Measurements from ENCODE around the gene CDKN2A.

The CDKN2A gene

GRCh38 chr9:21933865-21934264 is 60.3 kb downstream of the CDKN2A start:
- no peak for DNase-seq (ENCODE audit: extremely low spot score)
- ChIA-PET POLR2A (interaction anchor here (1.3 kb wide), 1 partner anchor 61 kb away, joined by 3 read pairs; the partner anchor contains the start of genes CDKN2A and CDKN2B-AS1), CTCF (interaction anchor here (1.0 kb wide), 1 partner anchor 10 kb away, joined by 4 read pairs; no protein-coding TSS in a partner anchor)
- TF ChIP-seq SP1 (IDR thresholded peaks at IDR 0.05) (no peak), NFRKB (IDR thresholded peaks at IDR 0.05) (no peak), FOXM1 (IDR thresholded peaks at IDR 0.05; ENCODE audit: borderline replicate concordance) (no peak), ZNF384 (IDR thresholded peaks at IDR 0.05) (no peak), FOXA1 (IDR thresholded peaks at IDR 0.05) (no peak), LEF1 (IDR thresholded peaks at IDR 0.05; ENCODE audit: borderline replicate concordance) (no peak), SUZ12 (IDR thresholded peaks at IDR 0.05) (no peak), HDGF (IDR thresholded peaks at IDR 0.05; ENCODE audit: borderline replicate concordance) (no peak), ARNT (IDR thresholded peaks at IDR 0.05) (no peak), ELF4 (IDR thresholded peaks at IDR 0.05) (no peak), L3MBTL2 (conservative IDR thresholded peaks at IDR 0.05) (no peak), CTBP1 (IDR thresholded peaks at IDR 0.05; ENCODE audit: borderline replicate concordance) (no peak), PKNOX1 (IDR thresholded peaks at IDR 0.05) (no peak), BHLHE40 (IDR thresholded peaks at IDR 0.05; ENCODE audit: borderline replicate concordance) (no peak), FOXK2 (IDR thresholded peaks at IDR 0.05) (no peak), TARDBP (IDR thresholded peaks at IDR 0.05) (no peak)

DNA sequence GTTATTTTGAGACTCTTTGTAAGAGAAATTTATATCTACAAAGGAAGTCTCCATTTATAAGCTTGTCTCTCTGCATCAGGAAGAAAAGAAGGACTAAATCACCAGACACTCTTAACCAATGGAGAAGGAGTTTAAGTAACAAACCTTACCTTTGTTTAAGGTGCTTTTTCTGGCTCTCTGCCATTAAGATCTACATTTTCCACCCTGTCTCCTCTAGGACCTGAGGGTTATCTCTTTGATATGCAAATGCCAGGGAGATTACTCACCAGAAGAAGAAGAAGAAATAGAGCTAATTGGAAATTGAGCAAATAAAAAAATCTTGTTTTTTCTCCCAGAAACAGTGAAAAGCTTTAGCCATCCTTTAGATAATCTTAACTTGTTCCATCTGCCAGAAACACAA is 60.9 kb downstream of the CDKN2A start:
- ChIA-PET POLR2A (interaction anchor here (1.3 kb wide), 1 partner anchor 61 kb away, joined by 3 read pairs; the partner anchor contains the start of genes CDKN2A and CDKN2B-AS1), CTCF (interaction anchor here (1.0 to 1.1 kb wide), 2 partner anchors 9 to 320 kb away, joined by 3 to 4 read pairs; no protein-coding TSS in a partner anchor)
- TF ChIP-seq PKNOX1 (IDR thresholded peaks at IDR 0.05) (no peak), ARNT (IDR thresholded peaks at IDR 0.05) (no peak), NFRKB (IDR thresholded peaks at IDR 0.05) (no peak), L3MBTL2 (conservative IDR thresholded peaks at IDR 0.05) (no peak), SUZ12 (IDR thresholded peaks at IDR 0.05) (no peak), FOXA1 (IDR thresholded peaks at IDR 0.05) (no peak), TARDBP (IDR thresholded peaks at IDR 0.05) (no peak), FOXK2 (IDR thresholded peaks at IDR 0.05) (no peak), ELF4 (IDR thresholded peaks at IDR 0.05) (no peak), CTBP1 (IDR thresholded peaks at IDR 0.05; ENCODE audit: borderline replicate concordance) (no peak), ZNF384 (IDR thresholded peaks at IDR 0.05) (no peak), SP1 (IDR thresholded peaks at IDR 0.05) (no peak), LEF1 (IDR thresholded peaks at IDR 0.05; ENCODE audit: borderline replicate concordance) (no peak), HDGF (IDR thresholded peaks at IDR 0.05; ENCODE audit: borderline replicate concordance) (no peak), FOXM1 (IDR thresholded peaks at IDR 0.05; ENCODE audit: borderline replicate concordance) (no peak)
- no peak for DNase-seq (ENCODE audit: extremely low spot score)

GRCh38 chr9:21931428-21931827 is 62.8 kb downstream of the CDKN2A start:
- no peak for DNase-seq (ENCODE audit: extremely low spot score)
- ChIA-PET CTCF (interaction anchor here (0.6 kb wide), 1 partner anchor 27 kb away, joined by 3 read pairs; no protein-coding TSS in a partner anchor), POLR2A (no interaction called here)
- no peak for TF ChIP-seq SP1 (IDR thresholded peaks at IDR 0.05)
- no peak for TF ChIP-seq TARDBP (IDR thresholded peaks at IDR 0.05)
- TF ChIP-seq FOXA1 (IDR thresholded peaks at IDR 0.05) = no peak
- no peak for TF ChIP-seq LEF1 (IDR thresholded peaks at IDR 0.05; ENCODE audit: borderline replicate concordance)
- TF ChIP-seq ARNT (IDR thresholded peaks at IDR 0.05) = no peak
- TF ChIP-seq FOXM1 (IDR thresholded peaks at IDR 0.05; ENCODE audit: borderline replicate concordance) = no peak
- no peak for TF ChIP-seq NFRKB (IDR thresholded peaks at IDR 0.05)
- no peak for TF ChIP-seq L3MBTL2 (conservative IDR thresholded peaks at IDR 0.05)
- no peak for TF ChIP-seq BHLHE40 (IDR thresholded peaks at IDR 0.05; ENCODE audit: borderline replicate concordance)
- no peak for TF ChIP-seq CTBP1 (IDR thresholded peaks at IDR 0.05; ENCODE audit: borderline replicate concordance)
- TF ChIP-seq ELF4 (IDR thresholded peaks at IDR 0.05) = no peak
- TF ChIP-seq PKNOX1 (IDR thresholded peaks at IDR 0.05) = no peak
- TF ChIP-seq SUZ12 (IDR thresholded peaks at IDR 0.05) = no peak
- no peak for TF ChIP-seq FOXK2 (IDR thresholded peaks at IDR 0.05)
- TF ChIP-seq ZNF384 (IDR thresholded peaks at IDR 0.05) = no peak
- no peak for TF ChIP-seq HDGF (IDR thresholded peaks at IDR 0.05; ENCODE audit: borderline replicate concordance)

GRCh38 chr9:21927752-21928151 is 66.4 kb downstream of the CDKN2A start:
- DNase-seq (ENCODE audit: extremely low spot score) = no peak
- CTCF ChIA-PET = no interaction called here
- no peak for TF ChIP-seq LEF1 (IDR thresholded peaks at IDR 0.05; ENCODE audit: borderline replicate concordance)
- POLR2A ChIA-PET = no interaction called here

DNA sequence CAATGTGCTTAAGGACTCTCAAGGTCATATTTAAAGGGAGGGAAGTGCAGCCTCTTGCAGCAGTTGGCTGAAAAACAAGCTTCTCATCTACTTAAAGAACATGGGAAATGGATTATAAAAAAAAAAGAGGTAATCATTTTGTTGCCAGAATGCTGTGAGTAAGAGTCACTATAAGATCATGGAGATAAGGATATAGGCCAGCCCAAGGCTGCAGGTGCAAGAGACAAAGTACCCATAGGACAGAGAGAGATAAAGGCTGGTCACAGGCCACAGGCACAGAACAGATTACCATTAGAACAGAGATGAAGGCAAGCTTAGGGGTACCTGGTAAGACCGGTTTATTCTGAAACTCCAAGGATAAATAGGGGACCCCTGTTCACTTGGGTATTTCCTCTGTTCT is 70.5 kb downstream of the CDKN2A start:
- no peak for TF ChIP-seq FOXK2 (IDR thresholded peaks at IDR 0.05)
- DNase-seq (ENCODE audit: extremely low spot score) = no peak
- ChIA-PET POLR2A (no interaction called here), CTCF (interaction anchor here (0.9 kb wide), 1 partner anchor 10 kb away, joined by 4 read pairs; no protein-coding TSS in a partner anchor)

GRCh38 chr9:21919377-21920362 is 74.5 kb downstream of the CDKN2A start:
- ChIA-PET CTCF (interaction anchor here (0.7 to 1.0 kb wide), 3 partner anchors 11 to 71 kb away, joined by 3 read pairs; no protein-coding TSS in a partner anchor), POLR2A (no interaction called here)
- no peak for TF ChIP-seq CTBP1 (IDR thresholded peaks at IDR 0.05; ENCODE audit: borderline replicate concordance)
- no peak for TF ChIP-seq TARDBP (IDR thresholded peaks at IDR 0.05)
- 0 out of 2 replicates have a peak, but pooled peaks have one; percentile 3 for TF ChIP-seq PKNOX1 (IDR thresholded peaks at IDR 0.05)
- TF ChIP-seq ZNF384 (IDR thresholded peaks at IDR 0.05) = peak; percentile 57
- no peak for TF ChIP-seq L3MBTL2 (conservative IDR thresholded peaks at IDR 0.05)
- TF ChIP-seq HDGF (IDR thresholded peaks at IDR 0.05; ENCODE audit: borderline replicate concordance) = no peak
- TF ChIP-seq ARNT (IDR thresholded peaks at IDR 0.05) = no peak
- TF ChIP-seq BHLHE40 (IDR thresholded peaks at IDR 0.05; ENCODE audit: borderline replicate concordance) = no peak
- no peak for TF ChIP-seq NFRKB (IDR thresholded peaks at IDR 0.05)
- DNase-seq (ENCODE audit: extremely low spot score) = peak; percentile 21
